SK-N-SH (cell line): ENCODE results near the gene FOSL1. TPM values are rescaled to one million over a fixed set of nuclear protein-coding genes. Genes with fewer than 3 reads are reported as not detected.

Experiments
- CTCF ChIA-PET: fragments of 300-600, 350-600 bp; formaldehyde crosslinking; extraction: SDS; loops from one replicate; lab custom pipeline; 2021; lab: Yijun Ruan, JAX
- POLR2A ChIA-PET: fragments of 350-600 bp; sonication (Branson Sonifier 250); formaldehyde crosslinking; extraction: SDS; loops from one replicate; lab custom pipeline; 2020; ENCODE audit warnings: antibody characterized with exemption, inconsistent platforms; lab: Yijun Ruan, JAX
- DNase-seq: peaks from one replicate; pipeline ENCODE4 v3.0.0; 2012
- H2AFZ ChIP-seq: fragments of 200-600 bp; sonication (generic); 2 replicates; pipeline ENCODE4 v1.8.1; 2016; ENCODE audit warnings: antibody characterized with exemption, mild to moderate bottlenecking, low read depth
- H3F3A ChIP-seq: fragments of 200-600 bp; sonication (generic); replicated peaks from 2 replicates; pipeline ENCODE3; 2016; ENCODE audit warnings: antibody characterized with exemption, mild to moderate bottlenecking; ENCODE audit not compliant: insufficient read depth
- H3K27ac ChIP-seq, 2 experiments: fragments of 200-500 bp in 1 of 2; fragments of 200-600 bp in 1 of 2; sonication (Bioruptor generic) in 1 of 2; sonication (generic), shearing (Covaris generic) in 1 of 2; 2 replicates each; pipeline versions ENCODE4 v1.5.1 to v1.6.1; 2014 to 2016; ENCODE audit warnings: low read depth in 2 of 2, inconsistent platforms in 1 of 2, low read length in 1 of 2, mild to moderate bottlenecking in 1 of 2, mixed read lengths in 1 of 2
- H3K27me3 ChIP-seq: fragments of 200-600 bp; sonication (generic), shearing (Covaris generic); 2 replicates; pipeline ENCODE4 v1.6.1; 2016; ENCODE audit warnings: mixed run types; ENCODE audit not compliant: insufficient read depth
- H3K36me3 ChIP-seq, 2 experiments: fragments of 200-500 bp in 1 of 2; fragments of 200-600 bp in 1 of 2; sonication (Bioruptor generic) in 1 of 2; sonication (generic) in 1 of 2; replicated peaks in 1 of 2; 2 replicates each; pipeline versions ENCODE3 to v1.5.1; 2014 to 2016; ENCODE audit warnings: low read length in 1 of 2, mild to moderate bottlenecking in 1 of 2; ENCODE audit not compliant: insufficient read depth in 2 of 2, control insufficient read depth in 1 of 2
- H3K4me1 ChIP-seq, 2 experiments: fragments of 200-500 bp in 1 of 2; fragments of 200-600 bp in 1 of 2; sonication (Bioruptor generic) in 1 of 2; sonication (generic), shearing (Covaris generic) in 1 of 2; 2 replicates each; pipeline versions ENCODE4 v1.5.1 to v1.6.1; 2014 to 2016; ENCODE audit warnings: low read depth in 1 of 2, low read length in 1 of 2, mixed run types in 1 of 2; ENCODE audit not compliant: insufficient read depth in 2 of 2, control insufficient read depth in 1 of 2
- H3K4me2 ChIP-seq: fragments of 200-600 bp; sonication (generic), shearing (Covaris generic); 2 replicates; pipeline ENCODE4 v1.6.1; 2017; ENCODE audit warnings: mixed run types
- H3K4me3 ChIP-seq, 2 experiments: fragments of 200-500 bp in 1 of 2; fragments of 200-600 bp in 1 of 2; sonication (Bioruptor generic) in 1 of 2; sonication (generic), shearing (Covaris generic) in 1 of 2; 2 replicates each; pipeline versions ENCODE4 v1.5.1 to v1.8.1; 2014 to 2016; ENCODE audit warnings: low read depth in 2 of 2, inconsistent platforms in 1 of 2, low read length in 1 of 2, mild to moderate bottlenecking in 1 of 2, mixed read lengths in 1 of 2, moderate library complexity in 1 of 2
- H3K79me2 ChIP-seq: fragments of 200-600 bp; sonication (generic); 2 replicates; pipeline ENCODE4 v1.8.1; 2017; ENCODE audit warnings: mild to moderate bottlenecking; ENCODE audit not compliant: insufficient read depth
- H3K9ac ChIP-seq: fragments of 200-600 bp; sonication (generic); 2 replicates; pipeline ENCODE4 v1.6.1; 2017; ENCODE audit warnings: mixed run types
- H3K9me2 ChIP-seq: fragments of 200-600 bp; sonication (generic); 2 replicates; pipeline ENCODE4 v1.6.1; 2017; ENCODE audit warnings: mixed run types
- H3K9me3 ChIP-seq: fragments of 200-600 bp; sonication (generic); 2 replicates; pipeline ENCODE4 v1.6.1; 2017; ENCODE audit warnings: mixed run types, mild to moderate bottlenecking, moderate library complexity
- H4K20me1 ChIP-seq: fragments of 200-600 bp; sonication (generic); 2 replicates; pipeline ENCODE4 v1.6.1; 2017; ENCODE audit warnings: mild to moderate bottlenecking, mixed run types; ENCODE audit not compliant: insufficient read depth
- EP300 ChIP-seq, 2 experiments: IDR thresholded peaks; 2 replicates each; pipeline versions ENCODE4 v1.4.0 to v1.6.1; 2012; ENCODE audit warnings: borderline replicate concordance in 1 of 2, low read depth in 1 of 2, low read length in 1 of 2
- FOSL2 ChIP-seq: IDR thresholded peaks from 2 replicates; pipeline ENCODE4 v1.4.0; 2012; ENCODE audit warnings: low read depth, mild to moderate bottlenecking, moderate library complexity, borderline replicate concordance
- FOXJ3 ChIP-seq: sonication (generic); formaldehyde crosslinking; IDR thresholded peaks from 2 replicates; pipeline ENCODE4 v1.5.1; 2020; ENCODE audit warnings: mild to moderate bottlenecking, missing genetic modification reagents
- GABPA ChIP-seq: IDR thresholded peaks from 2 replicates; pipeline ENCODE4 v1.4.0; 2012; ENCODE audit warnings: low read depth, mild to moderate bottlenecking
- GATA2 ChIP-seq: sonication (generic); formaldehyde crosslinking; IDR thresholded peaks from 2 replicates; pipeline ENCODE4 v1.5.0; 2020; ENCODE audit warnings: mild to moderate bottlenecking, missing genetic modification reagents
- JUND ChIP-seq: IDR thresholded peaks from 2 replicates; pipeline ENCODE4 v1.4.0; 2012
- POLR2AphosphoS5 ChIP-seq: IDR thresholded peaks from 2 replicates; pipeline ENCODE4 v1.6.1; 2012; ENCODE audit warnings: low read depth, low read length
- RAD21 ChIP-seq: IDR thresholded peaks from 2 replicates; pipeline ENCODE4 v1.6.1; 2012; ENCODE audit warnings: mild to moderate bottlenecking, low read length
- RFX5 ChIP-seq: IDR thresholded peaks from 2 replicates; pipeline ENCODE4 v1.6.1; 2012; ENCODE audit warnings: mild to moderate bottlenecking, improper control_type of control experiment, low read length
- RXRA ChIP-seq: IDR thresholded peaks from 2 replicates; pipeline ENCODE4 v1.4.0; 2012; ENCODE audit warnings: low read depth, mild to moderate bottlenecking, borderline replicate concordance
- SMC3 ChIP-seq: IDR thresholded peaks from 2 replicates; pipeline ENCODE4 v1.6.1; 2012; ENCODE audit warnings: low read depth, low read length, improper control_type of control experiment
- TCF12 ChIP-seq: IDR thresholded peaks from 2 replicates; pipeline ENCODE4 v1.4.0; 2012
- WGBS: methylation state at CpG from one replicate; pipeline ENCODE4 v1.1.6; 2017; ENCODE audit warnings: low lambda C conversion rate; 5-methylcytosine and 5-hydroxymethylcytosine counted together
- polyA plus RNA-seq, 3 experiments: library from polyadenylated mRNA; depleted of rRNA; stranded (reverse); fragments of >200 nt; gene quantifications; 2 replicates each; pipeline ENCODE4 v1.2.3, GENCODE V29; 2012
- TF ChIP-seq, protein P1 (sequence below): IDR thresholded peaks from 2 replicates; pipeline ENCODE4 v1.4.0; 2012; ENCODE audit warnings: low read depth, borderline replicate concordance
- TF ChIP-seq, protein P2 (sequence below): fragments of 150-350 bp; IDR thresholded peaks from 2 replicates; pipeline ENCODE4 v1.6.1; 2016; ENCODE audit warnings: mild to moderate bottlenecking, low read depth, low read length
- TF ChIP-seq, protein P3 (sequence below): IDR thresholded peaks from 2 replicates; pipeline ENCODE4 v1.6.1; 2012; ENCODE audit warnings: mild to moderate bottlenecking, low read depth, low read length, moderate library complexity

The FOSL1 gene
- polyA plus RNA-seq, 1 of the 3 experiments (the other 2 are of a cell fraction): 30.1 TPM

DNA sequence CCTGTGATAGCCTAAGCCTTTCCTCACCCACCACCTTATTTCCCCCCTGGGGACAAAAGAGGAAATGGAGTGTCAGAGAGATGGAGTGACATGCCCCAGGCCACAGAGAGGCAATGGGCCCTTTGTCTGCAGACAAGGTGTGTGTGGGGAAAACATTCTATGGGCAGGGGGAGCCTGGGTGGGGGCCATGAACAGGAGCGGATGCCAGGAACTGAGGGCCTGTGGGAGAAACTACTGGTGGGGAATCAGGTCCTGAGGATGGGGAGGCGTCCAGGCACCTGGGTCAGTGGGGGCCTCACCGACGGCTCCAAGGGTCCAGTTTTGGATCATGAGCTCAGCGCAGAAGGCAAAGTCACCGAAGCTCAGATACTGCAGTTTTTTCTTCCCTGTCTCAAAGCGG, 15.0 kb downstream of the FOSL1 start:
- Histone ChIP-seq H3K4me3 (no peak overlapping the region), H4K20me1 (no peaks in the 10 kb centered on the region), H3K36me3 (peaks cover 31 to 45% of the 10 kb centered on the region in 2 experiments), H3K4me2 (no peak overlapping the region), H3K79me2 (peaks cover 39% of the 10 kb centered on the region), H3K9ac (no peak overlapping the region), H3K9me2 (no peaks in the 10 kb centered on the region), H3K9me3 (no peaks in the 10 kb centered on the region), H3K4me1 (peaks cover 24 to 32% of the 10 kb centered on the region in 2 experiments), H2AFZ (no peak overlapping the region), H3F3A (peaks cover 34% of the 10 kb centered on the region), H3K27me3 (no peaks in the 10 kb centered on the region), H3K27ac (no peak overlapping the region)
- TF ChIP-seq RFX5 (no peak), JUND (no peak), EP300 (IDR thresholded peaks at IDR 0.05; ENCODE audit: borderline replicate concordance in 1 of 2, low read depth in 1 of 2, low read length in 1 of 2) (no peak), POLR2AphosphoS5 (no peak), FOXJ3 (no peak), FOSL2 (no peak), GABPA (no peak), GATA2 (CRISPR knock-in tag) (no peak), RAD21 (no peak), RXRA (no peak), SMC3 (no peak), TCF12 (no peak)
- TF ChIP-seq, protein P1, sequence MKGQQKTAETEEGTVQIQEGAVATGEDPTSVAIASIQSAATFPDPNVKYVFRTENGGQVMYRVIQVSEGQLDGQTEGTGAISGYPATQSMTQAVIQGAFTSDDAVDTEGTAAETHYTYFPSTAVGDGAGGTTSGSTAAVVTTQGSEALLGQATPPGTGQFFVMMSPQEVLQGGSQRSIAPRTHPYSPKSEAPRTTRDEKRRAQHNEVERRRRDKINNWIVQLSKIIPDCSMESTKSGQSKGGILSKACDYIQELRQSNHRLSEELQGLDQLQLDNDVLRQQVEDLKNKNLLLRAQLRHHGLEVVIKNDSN: no peak
- TF ChIP-seq, protein P2, sequence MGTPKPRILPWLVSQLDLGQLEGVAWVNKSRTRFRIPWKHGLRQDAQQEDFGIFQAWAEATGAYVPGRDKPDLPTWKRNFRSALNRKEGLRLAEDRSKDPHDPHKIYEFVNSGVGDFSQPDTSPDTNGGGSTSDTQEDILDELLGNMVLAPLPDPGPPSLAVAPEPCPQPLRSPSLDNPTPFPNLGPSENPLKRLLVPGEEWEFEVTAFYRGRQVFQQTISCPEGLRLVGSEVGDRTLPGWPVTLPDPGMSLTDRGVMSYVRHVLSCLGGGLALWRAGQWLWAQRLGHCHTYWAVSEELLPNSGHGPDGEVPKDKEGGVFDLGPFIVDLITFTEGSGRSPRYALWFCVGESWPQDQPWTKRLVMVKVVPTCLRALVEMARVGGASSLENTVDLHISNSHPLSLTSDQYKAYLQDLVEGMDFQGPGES: no peak
- TF ChIP-seq, protein P3, sequence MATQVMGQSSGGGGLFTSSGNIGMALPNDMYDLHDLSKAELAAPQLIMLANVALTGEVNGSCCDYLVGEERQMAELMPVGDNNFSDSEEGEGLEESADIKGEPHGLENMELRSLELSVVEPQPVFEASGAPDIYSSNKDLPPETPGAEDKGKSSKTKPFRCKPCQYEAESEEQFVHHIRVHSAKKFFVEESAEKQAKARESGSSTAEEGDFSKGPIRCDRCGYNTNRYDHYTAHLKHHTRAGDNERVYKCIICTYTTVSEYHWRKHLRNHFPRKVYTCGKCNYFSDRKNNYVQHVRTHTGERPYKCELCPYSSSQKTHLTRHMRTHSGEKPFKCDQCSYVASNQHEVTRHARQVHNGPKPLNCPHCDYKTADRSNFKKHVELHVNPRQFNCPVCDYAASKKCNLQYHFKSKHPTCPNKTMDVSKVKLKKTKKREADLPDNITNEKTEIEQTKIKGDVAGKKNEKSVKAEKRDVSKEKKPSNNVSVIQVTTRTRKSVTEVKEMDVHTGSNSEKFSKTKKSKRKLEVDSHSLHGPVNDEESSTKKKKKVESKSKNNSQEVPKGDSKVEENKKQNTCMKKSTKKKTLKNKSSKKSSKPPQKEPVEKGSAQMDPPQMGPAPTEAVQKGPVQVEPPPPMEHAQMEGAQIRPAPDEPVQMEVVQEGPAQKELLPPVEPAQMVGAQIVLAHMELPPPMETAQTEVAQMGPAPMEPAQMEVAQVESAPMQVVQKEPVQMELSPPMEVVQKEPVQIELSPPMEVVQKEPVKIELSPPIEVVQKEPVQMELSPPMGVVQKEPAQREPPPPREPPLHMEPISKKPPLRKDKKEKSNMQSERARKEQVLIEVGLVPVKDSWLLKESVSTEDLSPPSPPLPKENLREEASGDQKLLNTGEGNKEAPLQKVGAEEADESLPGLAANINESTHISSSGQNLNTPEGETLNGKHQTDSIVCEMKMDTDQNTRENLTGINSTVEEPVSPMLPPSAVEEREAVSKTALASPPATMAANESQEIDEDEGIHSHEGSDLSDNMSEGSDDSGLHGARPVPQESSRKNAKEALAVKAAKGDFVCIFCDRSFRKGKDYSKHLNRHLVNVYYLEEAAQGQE: no peak
- DNase-seq: no peak
- POLR2A ChIA-PET: interaction anchor here (0.6 to 1.9 kb wide), 9 partner anchors 11 to 174 kb away, joined by 3 to 9 read pairs (median 4); partner anchors contain the start of gene MUS81
- WGBS: 89% methylated on average over 4 of the region's 7 CpGs
- CTCF ChIA-PET: interaction anchor here (0.5 to 15.2 kb wide), 59 partner anchors 9 to 257 kb away, joined by 3 to 374 read pairs (median 4); partner anchors contain the start of genes AP5B1, BANF1, C11orf68 and CFL1
